Stimulated activated CD8-positive, alpha-beta memory T cell treated with anti-CD3 and anti-CD28 coated beads, Interleukin-12 subunit alpha, Interleukin-12 subunit beta, amount 100 ng/mL, for 24 hours (primary cell): ENCODE data around the gene RAB26.
"Not testable (repeated sequence)": the region's sequence is repeated elsewhere in the genome, so short reads cannot be mapped to it uniquely, and the experiment has no call there.

Experiments
- DNase-seq: peaks from one replicate; pipeline ENCODE4 v3.0.0-alpha.2; 2020; ENCODE audit errors: extremely low read depth

RAB26 gene

GRCh38 chr16:2147981-2148671 lies at the start of gene RAB26:
TSS of gene RAB26 (plus strand) at chr16:2148625. CDS start at chr16:2148784, 159 bp downstream.
- no peak for DNase-seq

- DNase-seq = not testable (repeated sequence)
These were observed 46.8 kb upstream of the RAB26 start for GRCh38 chr16:2101581-2101980.

- no peak for DNase-seq
These were observed 46.0 kb upstream of the RAB26 start for GRCh38 chr16:2102471-2102870.

- DNase-seq = not testable (repeated sequence)
These were observed 44.0 kb upstream of the RAB26 start for GRCh38 chr16:2104464-2104863.

- not testable (repeated sequence) for DNase-seq
These were observed 43.1 kb upstream of the RAB26 start for GRCh38 chr16:2105291-2105690.

GRCh38 chr16:2105769-2106168 lies 42.7 kb upstream of the RAB26 start:
- DNase-seq = not testable (repeated sequence)

- DNase-seq = not testable (repeated sequence)
These were observed 42.2 kb upstream of the RAB26 start for GRCh38 chr16:2106211-2106610.

GRCh38 chr16:2107121-2107790 lies 41.2 kb upstream of the RAB26 start:
- not testable (repeated sequence) for DNase-seq

GRCh38 chr16:2107791-2108125 lies 40.7 kb upstream of the RAB26 start:
- not testable (repeated sequence) for DNase-seq

- not testable (repeated sequence) for DNase-seq
These were observed 39.8 kb upstream of the RAB26 start for GRCh38 chr16:2108446-2109270.

GRCh38 chr16:2109271-2109580 lies 39.2 kb upstream of the RAB26 start:
- DNase-seq = not testable (repeated sequence)

GRCh38 chr16:2109872-2110271 lies 38.6 kb upstream of the RAB26 start:
- not testable (repeated sequence) for DNase-seq

- DNase-seq = not testable (repeated sequence)
These were observed 38.0 kb upstream of the RAB26 start for GRCh38 chr16:2110332-2111008.

GRCh38 chr16:2111009-2111353 lies 37.4 kb upstream of the RAB26 start:
- not testable (repeated sequence) for DNase-seq

GRCh38 chr16:2111412-2112335 lies 36.8 kb upstream of the RAB26 start:
- not testable (repeated sequence) for DNase-seq

- DNase-seq = not testable (repeated sequence)
These were observed 35.8 kb upstream of the RAB26 start for GRCh38 chr16:2112539-2113106.

- not testable (repeated sequence) for DNase-seq
These were observed 34.2 kb upstream of the RAB26 start for GRCh38 chr16:2114225-2114624.

GRCh38 chr16:2114885-2115590 lies 33.4 kb upstream of the RAB26 start:
- DNase-seq = not testable (repeated sequence)

- no peak for DNase-seq
These were observed 32.8 kb upstream of the RAB26 start for GRCh38 chr16:2115591-2115973.

GRCh38 chr16:2116428-2116827 lies 32.0 kb upstream of the RAB26 start:
- not testable (repeated sequence) for DNase-seq
